Endodermal cell (in vitro differentiated cells): ENCODE measurements around the gene LYPD6. TPM values are rescaled to one million over a fixed set of nuclear protein-coding genes. Genes with fewer than 3 reads are reported as not detected.

Experiments
- DNase-seq: peaks from one replicate; pipeline ENCODE4 v3.0.0-alpha.2; 2017
- H3K27ac ChIP-seq: 2 replicates; pipeline ENCODE4 v1.5.1; 2013; ENCODE audit warnings: mild to moderate bottlenecking, low read depth, low read length, moderate library complexity
- H3K27me3 ChIP-seq: 2 replicates; pipeline ENCODE4 v1.6.1; 2013; ENCODE audit warnings: mild to moderate bottlenecking, low read length, moderate library complexity; ENCODE audit not compliant: insufficient read depth, control insufficient read depth, poor library complexity, severe bottlenecking
- H3K36me3 ChIP-seq: 2 replicates; pipeline ENCODE4 v1.7.0; 2013; ENCODE audit warnings: mild to moderate bottlenecking, low read length, moderate library complexity; ENCODE audit not compliant: control insufficient read depth, insufficient read depth
- H3K4me1 ChIP-seq: one replicate; pipeline ENCODE4 v1.7.0; 2013; ENCODE audit warnings: low read length; ENCODE audit not compliant: control insufficient read depth, insufficient read depth
- H3K4me3 ChIP-seq: 2 replicates; pipeline ENCODE4 v1.5.1; 2013; ENCODE audit warnings: mild to moderate bottlenecking, low read length, moderate library complexity
- H3K9ac ChIP-seq: 2 replicates; pipeline ENCODE4 v1.6.1; 2013; ENCODE audit warnings: mild to moderate bottlenecking, low read length, moderate library complexity; ENCODE audit not compliant: poor library complexity, severe bottlenecking; ENCODE audit errors: extremely low read depth
- H3K9me3 ChIP-seq: 2 replicates; pipeline ENCODE4 v1.6.1; 2013; ENCODE audit warnings: mild to moderate bottlenecking, low read length, moderate library complexity; ENCODE audit not compliant: control insufficient read depth
- H3K27ac Mint-ChIP-seq: 2 replicates; pipeline ENCODE4 v1.8.0; 2020; ENCODE audit warnings: mixed read lengths
- H3K27me3 Mint-ChIP-seq: 2 replicates; pipeline ENCODE4 v1.8.0; 2021; ENCODE audit warnings: mild to moderate bottlenecking, mixed read lengths; ENCODE audit not compliant: insufficient read depth
- H3K36me3 Mint-ChIP-seq: 2 replicates; pipeline ENCODE4 v1.8.0; 2020; ENCODE audit warnings: low read depth, mixed read lengths
- H3K4me1 Mint-ChIP-seq: 2 replicates; pipeline ENCODE4 v1.8.0; 2020; ENCODE audit warnings: mixed read lengths
- H3K4me3 Mint-ChIP-seq: 2 replicates; pipeline ENCODE4 v1.8.0; 2020; ENCODE audit warnings: mild to moderate bottlenecking, moderate library complexity, mixed read lengths
- H3K9me3 Mint-ChIP-seq: 2 replicates; pipeline ENCODE4 v1.8.0; 2020; ENCODE audit warnings: mild to moderate bottlenecking, mixed read lengths
- CTCF ChIP-seq: fragments of 200-600 bp; sonication (generic); conservative IDR thresholded peaks from 2 replicates; pipeline ENCODE4 v1.5.0; 2021; ENCODE audit warnings: antibody characterized with exemption, mild to moderate bottlenecking
- WGBS, 2 experiments: methylation state at CpG; one replicate each; pipeline versions ENCODE4 v1.1.5 to v1.1.7; 2013; ENCODE audit warnings: missing lambda C conversion rate in 2 of 2, mixed read lengths in 1 of 2; ENCODE audit not compliant: insufficient coverage in 1 of 2, insufficient read length in 1 of 2; 5-methylcytosine and 5-hydroxymethylcytosine counted together
- total RNA-seq, 2 donors: library from RNA; stranded (reverse); fragmentation: NEBNext Ultra II Directional in 1 of 2; extraction: Animal tissue kit (Norgen Biotek cat#: 25700) in 1 of 2; gene quantifications; 2 replicates in 1 of 2; 3 replicates in 1 of 2; pipeline ENCODE4 v1.2.1, GENCODE V29; 2021

LYPD6 gene
- total RNA-seq, 2 donors from 2014 or later, result 6.7 to 8.5 TPM

- Mint-ChIP-seq H3K4me1 (peaks cover 15% of the 10 kb centered on the region), H3K27ac (no peak overlapping the region), H3K27me3 (no peaks in the 10 kb centered on the region), H3K9me3 (no peaks in the 10 kb centered on the region), H3K4me3 (no peak overlapping the region), H3K36me3 (no peaks in the 10 kb centered on the region)
- no peak for TF ChIP-seq CTCF
- WGBS, 2 experiments, result 90 to 100% methylated on average over 2 of the region's 2 CpGs
- Histone ChIP-seq H3K9ac (no peak overlapping the region), H3K4me1 (no peaks in the 10 kb centered on the region), H3K27me3 (no peaks in the 10 kb centered on the region), H3K9me3 (no peaks in the 10 kb centered on the region), H3K36me3 (no peaks in the 10 kb centered on the region), H3K4me3 (no peak overlapping the region), H3K27ac (no peak overlapping the region)
- no peak for DNase-seq
Measured at GRCh38 chr2:149346272-149346671, 15.9 kb downstream of the LYPD6 start.

- no peaks in the 10 kb centered on the region for H3K9me3 Mint-ChIP-seq
- no peaks in the 10 kb centered on the region for H3K27me3 Mint-ChIP-seq
- Histone ChIP-seq H3K9ac (no peak overlapping the region), H3K27ac (no peak overlapping the region), H3K4me3 (no peak overlapping the region), H3K27me3 (peaks cover 3% of the 10 kb centered on the region), H3K9me3 (no peaks in the 10 kb centered on the region), H3K36me3 (no peaks in the 10 kb centered on the region), H3K4me1 (no peaks in the 10 kb centered on the region)
- no peak for DNase-seq
- no peak overlapping the region for H3K4me3 Mint-ChIP-seq
- no peak for TF ChIP-seq CTCF
- no peak overlapping the region for H3K27ac Mint-ChIP-seq
- H3K4me1 Mint-ChIP-seq, result peaks cover 3% of the 10 kb centered on the region
- WGBS, 2 experiments, result 98 to 100% methylated on average over 2 of the region's 2 CpGs
- H3K36me3 Mint-ChIP-seq, result no peaks in the 10 kb centered on the region
Measured at GRCh38 chr2:149348291-149348690, 17.9 kb downstream of the LYPD6 start.

- Mint-ChIP-seq H3K27me3 (no peaks in the 10 kb centered on the region), H3K4me1 (peaks cover 15% of the 10 kb centered on the region), H3K4me3 (no peak overlapping the region), H3K9me3 (no peaks in the 10 kb centered on the region), H3K27ac (no peak overlapping the region), H3K36me3 (no peaks in the 10 kb centered on the region)
- no peak overlapping the region for H3K4me3 ChIP-seq
- H3K9ac ChIP-seq, result no peak overlapping the region
- TF ChIP-seq CTCF, result no peak
- peaks cover 3% of the 10 kb centered on the region for H3K27me3 ChIP-seq
- no peaks in the 10 kb centered on the region for H3K36me3 ChIP-seq
- H3K9me3 ChIP-seq, result no peaks in the 10 kb centered on the region
- no peak overlapping the region for H3K27ac ChIP-seq
- no peak for DNase-seq
- no peaks in the 10 kb centered on the region for H3K4me1 ChIP-seq
- 98 to 100% methylated on average over 3 of the region's 3 CpGs for WGBS, 2 experiments
Measured at GRCh38 chr2:149353421-149353820, 23.0 kb downstream of the LYPD6 start.
